SK-N-SH (cell line): ENCODE data around the gene SOD1.

Source experiments
- CTCF ChIP-seq: fragments of 200-600 bp; sonication (generic); IDR thresholded peaks from 2 replicates; pipeline ENCODE4 v1.6.1; 2017; ENCODE audit warnings: antibody characterized with exemption, mild to moderate bottlenecking, moderate library complexity
- EP300 ChIP-seq, 2 experiments: IDR thresholded peaks; 2 replicates each; pipeline versions ENCODE4 v1.4.0 to v1.6.1; 2012; ENCODE audit warnings: borderline replicate concordance in 1 of 2, low read depth in 1 of 2, low read length in 1 of 2
- FOXM1 ChIP-seq: IDR thresholded peaks from 2 replicates; pipeline ENCODE4 v1.4.0; 2012; ENCODE audit warnings: low read depth, mild to moderate bottlenecking
- IRF3 ChIP-seq: fragments of 150-350 bp; IDR thresholded peaks from 2 replicates; pipeline ENCODE4 v1.6.1; 2016; ENCODE audit warnings: mild to moderate bottlenecking, low read depth, low read length
- NRF1 ChIP-seq: IDR thresholded peaks from 2 replicates; pipeline ENCODE4 v1.6.1; 2012; ENCODE audit warnings: low read depth, mild to moderate bottlenecking, low read length

- TF ChIP-seq IRF3 = no peak
- no peak for TF ChIP-seq CTCF
- TF ChIP-seq NRF1 = no peak
- no peak for TF ChIP-seq FOXM1
- TF ChIP-seq EP300 (IDR thresholded peaks at IDR 0.05; ENCODE audit: borderline replicate concordance in 1 of 2, low read depth in 1 of 2, low read length in 1 of 2) = no peak
These were observed 43.3 kb upstream of the SOD1 start for GRCh38 chr21:31616216-31616615.
